HFF-Myc (cell line): Measurements from ENCODE around the gene FABP6.

Source experiments
- DNase-seq: peaks from one replicate; pipeline ENCODE4 v3.0.0-alpha.2; 2011; ENCODE audit warnings: low read depth; ENCODE audit errors: extremely low read depth
- H3K4me3 ChIP-seq: replicated peaks from 2 replicates; pipeline ENCODE4 v1.5.1; 2011; ENCODE audit warnings: low read depth, mild to moderate bottlenecking, control low read depth, low read length
- CTCF ChIP-seq: IDR thresholded peaks from 2 replicates; pipeline ENCODE4 v1.5.1; 2012; ENCODE audit warnings: mild to moderate bottlenecking, low read depth, low read length, control low read depth; ENCODE audit errors: missing control alignments

FABP6 gene

GRCh38 chr5:160229190-160229742, at the start of gene FABP6:
TSS of gene FABP6 (plus strand) at chr5:160229506. CDS start at chr5:160229558, 52 bp downstream.
- H3K4me3 ChIP-seq = no peak within 1 kb of the TSS
- TF ChIP-seq CTCF = no peak
- DNase-seq = no peak

- no peak for TF ChIP-seq CTCF
- H3K4me3 ChIP-seq = no peak overlapping the region
- no peak for DNase-seq
Observed at GRCh38 chr5:160180931-160181330, 48.4 kb upstream of the FABP6 start.

- no peak overlapping the region for H3K4me3 ChIP-seq
- DNase-seq = peak; percentile 11
- TF ChIP-seq CTCF = no peak
Observed at GRCh38 chr5:160181965-160182622, 47.2 kb upstream of the FABP6 start.

- no peak for TF ChIP-seq CTCF
- no peak overlapping the region for H3K4me3 ChIP-seq
- no peak for DNase-seq
Observed at GRCh38 chr5:160183075-160183474, 46.2 kb upstream of the FABP6 start.

- TF ChIP-seq CTCF = no peak
- no peak overlapping the region for H3K4me3 ChIP-seq
- DNase-seq = no peak
Observed at GRCh38 chr5:160185626-160186360, 43.5 kb upstream of the FABP6 start.

GRCh38 chr5:160186480-160186879, 42.8 kb upstream of the FABP6 start:
- no peak for DNase-seq
- TF ChIP-seq CTCF = no peak
- no peak overlapping the region for H3K4me3 ChIP-seq
